Hepatocyte (in vitro differentiated cells): ENCODE measurements around the gene KIRREL3. TPM values are rescaled to one million over a fixed set of nuclear protein-coding genes. Genes with fewer than 3 reads are reported as not detected.

Experiments used
- DNase-seq: peaks from one replicate; pipeline ENCODE4 v3.0.0-alpha.2; 2016; ENCODE audit warnings: low spot score
- H2AFZ ChIP-seq: fragments of 200-600 bp; sonication (generic); 2 replicates; pipeline ENCODE4 v1.6.0; 2016; ENCODE audit warnings: antibody characterized with exemption, mild to moderate bottlenecking
- H3K27ac ChIP-seq: fragments of 200-600 bp; sonication (generic); 2 replicates; pipeline ENCODE4 v1.5.1; 2016; ENCODE audit warnings: mild to moderate bottlenecking
- H3K27me3 ChIP-seq: fragments of 200-600 bp; sonication (generic); 2 replicates; pipeline ENCODE4 v1.6.1; 2016
- H3K36me3 ChIP-seq: fragments of 200-600 bp; sonication (generic); replicated peaks from 2 replicates; pipeline ENCODE4 v1.5.1; 2016; ENCODE audit warnings: low read depth; ENCODE audit not compliant: insufficient read depth
- H3K4me1 ChIP-seq: fragments of 200-600 bp; sonication (generic); 2 replicates; pipeline ENCODE4 v1.5.1; 2016; ENCODE audit warnings: mild to moderate bottlenecking, moderate library complexity; ENCODE audit not compliant: insufficient read depth
- H3K4me2 ChIP-seq: fragments of 200-600 bp; sonication (generic); 2 replicates; pipeline ENCODE4 v1.6.0; 2016
- H3K4me3 ChIP-seq: fragments of 200-600 bp; sonication (generic); 2 replicates; pipeline ENCODE4 v1.5.1; 2016; ENCODE audit warnings: mild to moderate bottlenecking
- H3K79me2 ChIP-seq: fragments of 200-600 bp; sonication (generic); 2 replicates; pipeline ENCODE4 v1.6.0; 2017; ENCODE audit warnings: mild to moderate bottlenecking
- H3K9me2 ChIP-seq: fragments of 200-600 bp; sonication (generic); replicated peaks from 2 replicates; pipeline ENCODE4 v1.6.0; 2017; ENCODE audit warnings: mild to moderate bottlenecking; ENCODE audit not compliant: insufficient read depth
- H3K9me3 ChIP-seq: fragments of 200-600 bp; sonication (generic); 2 replicates; pipeline ENCODE4 v1.5.1; 2016; ENCODE audit warnings: low read depth, mild to moderate bottlenecking
- H4K20me1 ChIP-seq: fragments of 200-600 bp; sonication (generic); 2 replicates; pipeline ENCODE4 v1.6.0; 2016; ENCODE audit warnings: mild to moderate bottlenecking; ENCODE audit not compliant: insufficient read depth, poor library complexity, severe bottlenecking
- EZH2 ChIP-seq: fragments of 200-600 bp; sonication (generic); IDR thresholded peaks from 2 replicates; pipeline ENCODE4 v1.6.1; 2016; ENCODE audit warnings: antibody characterized with exemption, mild to moderate bottlenecking, borderline replicate concordance
- EZH2phosphoT487 ChIP-seq: fragments of 200-600 bp; sonication (generic); IDR thresholded peaks from one replicate; pipeline ENCODE4 v1.6.1; 2018; ENCODE audit warnings: antibody characterized with exemption, mild to moderate bottlenecking, low read depth, moderate library complexity; ENCODE audit not compliant: unreplicated experiment, severe bottlenecking
- WGBS: methylation state at CpG from one replicate; pipeline ENCODE4 v1.1.6; 2016; ENCODE audit warnings: low lambda C conversion rate; ENCODE audit errors: missing lambda C conversion rate; 5-methylcytosine and 5-hydroxymethylcytosine counted together
- polyA plus RNA-seq: library from polyadenylated mRNA; unstranded; fragments of >200 nt; fragmentation: Nextera tagmentation; extraction: Ambion mirVana; gene quantifications from 2 replicates; pipeline ENCODE4 v1.2.1, GENCODE V29; 2016
- total RNA-seq: library from RNA; depleted of rRNA; stranded (reverse); fragments of >200 nt; gene quantifications from 2 replicates; pipeline ENCODE4 v1.2.3, GENCODE V29; 2014
- TF ChIP-seq, protein P1 (sequence below): fragments of 200-600 bp; sonication (generic); IDR thresholded peaks from 2 replicates; pipeline ENCODE4 v1.5.1; 2016; ENCODE audit warnings: antibody characterized with exemption, mild to moderate bottlenecking; ENCODE audit not compliant: poor library complexity

The KIRREL3 gene
- total and polyA plus RNA-seq, 2 experiments from 2014 or later, result 0.33 to 0.86 TPM

DNA sequence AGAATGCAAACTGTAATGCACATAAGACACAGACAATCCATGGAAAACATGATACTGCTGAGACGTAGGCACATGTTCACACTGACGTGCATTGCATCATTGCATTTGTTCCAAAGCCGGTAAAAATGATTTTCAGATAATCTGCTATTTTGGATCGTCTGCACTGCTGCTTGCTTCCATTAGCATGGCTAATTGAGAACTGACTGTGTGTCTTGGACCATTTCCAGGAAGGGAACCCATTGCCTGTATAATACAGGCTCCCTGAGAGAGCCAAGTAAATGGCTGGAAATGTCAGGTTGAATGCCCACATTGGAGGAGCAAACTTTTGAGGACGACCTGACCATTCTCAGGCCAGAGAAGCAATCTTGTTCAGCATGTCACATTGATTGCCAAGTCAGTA lies 340.2 kb downstream of the KIRREL3 start:
- peaks cover 5% of the 10 kb centered on the region for H3K27me3 ChIP-seq
- no peaks in the 10 kb centered on the region for H3K4me1 ChIP-seq
- H3K79me2 ChIP-seq, result no peaks in the 10 kb centered on the region
- no peak overlapping the region for H3K27ac ChIP-seq
- H3K4me3 ChIP-seq, result no peak overlapping the region
- no peaks in the 10 kb centered on the region for H3K36me3 ChIP-seq
- no peak overlapping the region for H2AFZ ChIP-seq
- DNase-seq, result no peak
- no peak overlapping the region for H3K4me2 ChIP-seq
- TF ChIP-seq EZH2, result no peak
- no peak for TF ChIP-seq EZH2phosphoT487
- TF ChIP-seq, protein P1, sequence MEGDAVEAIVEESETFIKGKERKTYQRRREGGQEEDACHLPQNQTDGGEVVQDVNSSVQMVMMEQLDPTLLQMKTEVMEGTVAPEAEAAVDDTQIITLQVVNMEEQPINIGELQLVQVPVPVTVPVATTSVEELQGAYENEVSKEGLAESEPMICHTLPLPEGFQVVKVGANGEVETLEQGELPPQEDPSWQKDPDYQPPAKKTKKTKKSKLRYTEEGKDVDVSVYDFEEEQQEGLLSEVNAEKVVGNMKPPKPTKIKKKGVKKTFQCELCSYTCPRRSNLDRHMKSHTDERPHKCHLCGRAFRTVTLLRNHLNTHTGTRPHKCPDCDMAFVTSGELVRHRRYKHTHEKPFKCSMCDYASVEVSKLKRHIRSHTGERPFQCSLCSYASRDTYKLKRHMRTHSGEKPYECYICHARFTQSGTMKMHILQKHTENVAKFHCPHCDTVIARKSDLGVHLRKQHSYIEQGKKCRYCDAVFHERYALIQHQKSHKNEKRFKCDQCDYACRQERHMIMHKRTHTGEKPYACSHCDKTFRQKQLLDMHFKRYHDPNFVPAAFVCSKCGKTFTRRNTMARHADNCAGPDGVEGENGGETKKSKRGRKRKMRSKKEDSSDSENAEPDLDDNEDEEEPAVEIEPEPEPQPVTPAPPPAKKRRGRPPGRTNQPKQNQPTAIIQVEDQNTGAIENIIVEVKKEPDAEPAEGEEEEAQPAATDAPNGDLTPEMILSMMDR, result no peak
- no peaks in the 10 kb centered on the region for H3K9me2 ChIP-seq
- H4K20me1 ChIP-seq, result no peaks in the 10 kb centered on the region
- H3K9me3 ChIP-seq, result no peaks in the 10 kb centered on the region
- 81% methylated on average over 5 of the region's 5 CpGs for WGBS

DNA sequence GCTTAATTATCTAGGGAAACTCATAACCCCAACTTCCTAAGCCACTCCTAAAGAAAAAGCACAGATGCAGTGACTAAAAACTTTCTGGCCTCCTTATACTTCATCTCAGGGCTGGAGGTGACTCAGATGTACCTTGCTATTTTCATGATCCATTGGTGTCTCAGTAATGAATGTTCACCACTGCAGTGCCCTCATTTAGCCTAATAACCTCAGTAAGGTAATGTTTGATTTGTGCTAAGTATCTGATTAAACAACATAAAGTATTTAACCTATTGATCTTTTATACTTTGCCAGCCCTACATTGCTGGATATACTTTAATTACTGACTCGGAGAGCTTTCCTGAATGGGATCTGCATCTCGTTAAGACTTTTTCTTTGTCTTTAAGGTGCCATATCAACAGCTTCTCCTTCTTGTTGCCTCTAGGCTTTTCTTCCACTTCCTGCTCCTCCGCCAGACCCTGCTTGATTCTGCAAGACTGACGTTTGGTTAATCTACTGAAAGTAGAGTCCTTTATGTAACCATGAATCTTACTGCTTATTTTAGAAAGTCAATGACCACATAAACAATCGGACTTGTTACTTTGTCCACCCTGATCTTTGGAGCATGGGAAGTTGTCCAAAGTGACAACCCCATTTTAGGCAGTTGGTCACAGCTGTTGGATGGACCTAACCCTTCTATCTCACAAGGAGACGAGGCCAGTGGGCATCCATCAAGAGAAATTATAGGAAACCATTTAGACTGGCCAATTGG lies 342.1 kb downstream of the KIRREL3 start:
- H3K9me2 ChIP-seq, result no peaks in the 10 kb centered on the region
- no peaks in the 10 kb centered on the region for H3K36me3 ChIP-seq
- 69% methylated on average over 6 of the region's 6 CpGs for WGBS
- no peaks in the 10 kb centered on the region for H3K79me2 ChIP-seq
- H3K4me1 ChIP-seq, result no peaks in the 10 kb centered on the region
- no peak overlapping the region for H2AFZ ChIP-seq
- no peak overlapping the region for H3K27ac ChIP-seq
- H3K27me3 ChIP-seq, result peaks cover 9% of the 10 kb centered on the region
- no peaks in the 10 kb centered on the region for H3K9me3 ChIP-seq
- no peak for TF ChIP-seq EZH2
- TF ChIP-seq, protein P1, result no peak
- TF ChIP-seq EZH2phosphoT487, result no peak
- H3K4me3 ChIP-seq, result no peak overlapping the region
- H3K4me2 ChIP-seq, result no peak overlapping the region
- H4K20me1 ChIP-seq, result no peaks in the 10 kb centered on the region
- no peak for DNase-seq

DNA sequence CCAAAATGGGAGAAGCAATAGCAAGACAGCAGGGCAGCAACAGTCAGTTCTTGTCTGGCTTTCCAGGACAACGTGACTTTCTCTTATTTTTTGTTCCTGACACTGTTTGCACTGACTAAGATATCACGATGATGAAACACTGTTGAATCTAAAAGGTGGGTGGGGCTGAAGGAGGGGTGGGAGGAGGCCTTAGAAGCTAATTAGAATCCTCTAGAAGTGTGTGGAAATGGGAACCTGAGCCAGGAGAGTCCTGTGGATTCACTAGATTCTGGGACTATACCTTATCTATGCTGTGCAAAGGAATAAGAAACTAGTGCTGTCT lies 344.8 kb downstream of the KIRREL3 start:
- no peak overlapping the region for H3K27ac ChIP-seq
- peak; percentile 15 for DNase-seq
- H3K4me3 ChIP-seq, result no peak overlapping the region
- no peaks in the 10 kb centered on the region for H4K20me1 ChIP-seq
- no peak overlapping the region for H2AFZ ChIP-seq
- TF ChIP-seq EZH2 (no peak), EZH2phosphoT487 (no peak)
- TF ChIP-seq, protein P1, result no peak
- WGBS, result 38% methylated on average over 2 of the region's 2 CpGs
- H3K27me3 ChIP-seq, result peaks cover 9% of the 10 kb centered on the region
- no peaks in the 10 kb centered on the region for H3K79me2 ChIP-seq
- no peaks in the 10 kb centered on the region for H3K36me3 ChIP-seq
- no peaks in the 10 kb centered on the region for H3K9me2 ChIP-seq
- H3K9me3 ChIP-seq, result no peaks in the 10 kb centered on the region
- H3K4me2 ChIP-seq, result peak overlapping the region; percentile 22
- no peaks in the 10 kb centered on the region for H3K4me1 ChIP-seq
